ENCODE results near the gene KCTD16. TPM values are rescaled to one million over a fixed set of nuclear protein-coding genes. Genes with fewer than 3 reads are reported as not detected.

Gene KCTD16
- total and polyA plus RNA-seq, 7 experiments from 2014 or later, result 0.07 to 0.22 (median 0.13) TPM; not detected in 4

DNA sequence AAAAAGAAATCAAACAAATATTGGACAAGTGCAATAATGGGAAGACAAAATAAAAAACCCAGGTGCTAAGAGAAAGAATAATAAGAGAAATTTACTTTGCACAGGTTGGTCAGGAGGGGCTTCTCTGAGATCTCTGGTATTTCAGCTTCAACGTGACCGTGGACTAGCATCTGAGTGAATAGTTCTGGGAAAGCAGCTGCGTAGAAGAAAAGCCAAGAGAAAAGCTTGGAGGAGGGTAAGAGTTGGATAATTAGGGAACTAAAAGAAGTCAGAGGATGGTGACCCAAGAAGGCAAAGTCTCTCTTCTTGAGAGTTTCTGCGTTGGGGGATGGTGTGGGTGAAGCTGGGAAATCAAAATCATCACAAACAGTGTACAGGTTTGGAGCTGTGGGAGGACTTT, 41.8 kb upstream of the KCTD16 start:
- intact Hi-C loops (cut with micrococcal nuclease), result no loop called here

GRCh38 chr5:144130306-144130705, 40.4 kb upstream of the KCTD16 start:
- Mint-ChIP-seq H3K4me1 (peaks cover 0 to 4% (median 0%) of the 10 kb centered on the region in 7 donors), H3K36me3 (no peaks in the 10 kb centered on the region), H3K27ac (no peak overlapping the region), H3K4me3 (no peak overlapping the region), H3K27me3 (peaks cover 0 to 13% (median 4%) of the 10 kb centered on the region in 5 donors), H3K9me3 (no peaks in the 10 kb centered on the region)
- Histone ChIP-seq H3K4me3 (ENCODE audit: low read length) (no peak overlapping the region), H3K9me3 (ENCODE audit: control insufficient read depth in 2 of 3, low read length in 3 of 3) (no peaks in the 10 kb centered on the region), H3K27me3 (ENCODE audit: control insufficient read depth in 2 of 2, insufficient read depth in 2 of 2, low read length in 2 of 2) (no peaks in the 10 kb centered on the region), H3K36me3 (ENCODE audit: control insufficient read depth in 2 of 3, insufficient read depth in 3 of 3, low read length in 3 of 3) (no peaks in the 10 kb centered on the region), H3K4me1 (ENCODE audit: control insufficient read depth in 2 of 2, insufficient read depth in 2 of 2, low read length in 2 of 2) (no peaks in the 10 kb centered on the region), H3K27ac (ENCODE audit: low read depth, low read length) (no peak overlapping the region)
- DNase-seq (no peak), ATAC-seq (no peak)
- ChIA-PET CTCF (no interaction called here), POLR2A (no interaction called here)
- intact Hi-C loops (cut with micrococcal nuclease), result no loop called here

More for the DNA sequence above, 41.8 kb upstream of the KCTD16 start:
- peaks cover 0 to 4% (median 0%) of the 10 kb centered on the region in 7 donors for H3K4me1 Mint-ChIP-seq
- Histone ChIP-seq H3K36me3 (ENCODE audit: control insufficient read depth in 2 of 3, insufficient read depth in 3 of 3, low read length in 3 of 3) (no peaks in the 10 kb centered on the region), H3K4me3 (ENCODE audit: low read length) (no peak overlapping the region), H3K9me3 (ENCODE audit: control insufficient read depth in 2 of 3, low read length in 3 of 3) (no peaks in the 10 kb centered on the region), H3K4me1 (ENCODE audit: control insufficient read depth in 2 of 2, insufficient read depth in 2 of 2, low read length in 2 of 2) (no peaks in the 10 kb centered on the region), H3K27me3 (ENCODE audit: control insufficient read depth in 2 of 2, insufficient read depth in 2 of 2, low read length in 2 of 2) (no peaks in the 10 kb centered on the region), H3K27ac (ENCODE audit: low read depth, low read length) (no peak overlapping the region)
- no peaks in the 10 kb centered on the region for H3K9me3 Mint-ChIP-seq
- peak overlapping the region in 1 of 9 donors; percentile 44 for H3K27ac Mint-ChIP-seq
- no peaks in the 10 kb centered on the region for H3K36me3 Mint-ChIP-seq
- peaks cover 0 to 10% (median 0%) of the 10 kb centered on the region in 5 donors for H3K27me3 Mint-ChIP-seq
- CTCF ChIA-PET, result no interaction called here
- ATAC-seq (no peak), DNase-seq (no peak)
- no peak overlapping the region for H3K4me3 Mint-ChIP-seq
- POLR2A ChIA-PET, result no interaction called here

- no peak overlapping the region for H3K4me3 ChIP-seq (ENCODE audit: low read length)
- Mint-ChIP-seq H3K4me3 (no peak overlapping the region), H3K36me3 (no peaks in the 10 kb centered on the region), H3K27ac (no peak overlapping the region), H3K4me1 (peaks cover 0 to 7% (median 4%) of the 10 kb centered on the region in 7 donors), H3K27me3 (peaks cover 0 to 13% (median 3%) of the 10 kb centered on the region in 5 donors), H3K9me3 (no peaks in the 10 kb centered on the region)
- no peaks in the 10 kb centered on the region for H3K4me1 ChIP-seq (ENCODE audit: control insufficient read depth in 2 of 2, insufficient read depth in 2 of 2, low read length in 2 of 2)
- no peaks in the 10 kb centered on the region for H3K27me3 ChIP-seq (ENCODE audit: control insufficient read depth in 2 of 2, insufficient read depth in 2 of 2, low read length in 2 of 2)
- H3K27ac ChIP-seq (ENCODE audit: low read depth, low read length), result no peak overlapping the region
- ATAC-seq, result no peak
- no peak for DNase-seq
- CTCF ChIA-PET, result no interaction called here
- intact Hi-C loops (cut with micrococcal nuclease), result no loop called here
- no peaks in the 10 kb centered on the region for H3K9me3 ChIP-seq (ENCODE audit: control insufficient read depth in 2 of 3, low read length in 3 of 3)
- no peaks in the 10 kb centered on the region for H3K36me3 ChIP-seq (ENCODE audit: control insufficient read depth in 2 of 3, insufficient read depth in 3 of 3, low read length in 3 of 3)
- POLR2A ChIA-PET, result no interaction called here
Observed at GRCh38 chr5:144131261-144131660, 39.4 kb upstream of the KCTD16 start.

GRCh38 chr5:144133050-144133633, 37.5 kb upstream of the KCTD16 start:
- no peak for DNase-seq

DNA sequence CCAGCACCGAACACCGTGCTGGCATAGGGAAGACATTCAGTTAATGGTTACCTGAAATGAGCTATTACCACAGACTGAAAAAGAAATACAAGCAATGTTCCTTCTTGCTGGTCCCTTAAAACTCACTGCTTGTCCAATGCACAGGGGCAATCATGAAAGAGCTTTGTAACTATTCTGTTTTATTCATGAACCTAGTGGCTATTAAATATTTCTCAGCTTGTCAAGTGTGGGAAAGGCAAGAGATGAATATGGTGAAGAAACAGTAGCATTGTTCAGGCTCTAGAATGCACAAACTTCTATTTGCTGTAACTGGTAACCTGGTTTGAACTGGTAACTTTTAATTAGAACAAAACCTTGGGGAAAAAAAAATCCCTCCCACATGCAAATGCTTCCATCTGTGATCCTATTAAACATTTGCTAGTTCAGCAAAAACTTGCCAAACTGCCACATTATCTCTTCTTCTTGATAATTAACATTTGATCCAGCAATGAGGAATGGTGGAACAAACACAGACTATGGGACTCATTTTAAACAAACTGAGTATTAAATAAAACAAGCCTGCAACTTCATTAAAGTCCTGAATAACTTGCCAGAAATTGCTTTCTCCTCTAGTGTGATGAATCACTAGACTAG, 36.4 kb upstream of the KCTD16 start:
- H3K4me1 ChIP-seq (ENCODE audit: control insufficient read depth in 2 of 2, insufficient read depth in 2 of 2, low read length in 2 of 2), result no peaks in the 10 kb centered on the region
- no peaks in the 10 kb centered on the region for H3K36me3 Mint-ChIP-seq
- ChIA-PET POLR2A (no interaction called here), CTCF (interaction anchor here (0.5 kb wide), 1 partner anchor 58 kb away, joined by 3 read pairs; no protein-coding TSS in a partner anchor)
- H3K27ac ChIP-seq (ENCODE audit: low read depth, low read length), result no peak overlapping the region
- intact Hi-C loops (cut with micrococcal nuclease), result no loop called here
- no peak for DNase-seq
- peaks cover 0 to 22% (median 7%) of the 10 kb centered on the region in 5 donors for H3K27me3 Mint-ChIP-seq
- no peak overlapping the region for H3K27ac Mint-ChIP-seq
- H3K4me3 ChIP-seq (ENCODE audit: low read length), result no peak overlapping the region
- no peak for ATAC-seq
- H3K9me3 Mint-ChIP-seq, result no peaks in the 10 kb centered on the region
- peaks cover 0 to 8% (median 4%) of the 10 kb centered on the region in 7 donors for H3K4me1 Mint-ChIP-seq
- H3K27me3 ChIP-seq (ENCODE audit: control insufficient read depth in 2 of 2, insufficient read depth in 2 of 2, low read length in 2 of 2), result no peaks in the 10 kb centered on the region
- no peaks in the 10 kb centered on the region for H3K9me3 ChIP-seq (ENCODE audit: control insufficient read depth in 2 of 3, low read length in 3 of 3)
- H3K36me3 ChIP-seq (ENCODE audit: control insufficient read depth in 2 of 3, insufficient read depth in 3 of 3, low read length in 3 of 3), result no peaks in the 10 kb centered on the region
- H3K4me3 Mint-ChIP-seq, result no peak overlapping the region

More at GRCh38 chr5:144133050-144133633, 37.5 kb upstream of the KCTD16 start:
- intact Hi-C loops (cut with micrococcal nuclease), result no loop called here
- CTCF ChIA-PET, result no interaction called here
- Mint-ChIP-seq H3K36me3 (no peaks in the 10 kb centered on the region), H3K27me3 (peaks cover 0 to 19% (median 3%) of the 10 kb centered on the region in 5 donors), H3K9me3 (no peaks in the 10 kb centered on the region), H3K27ac (no peak overlapping the region), H3K4me1 (peaks cover 0 to 7% (median 4%) of the 10 kb centered on the region in 7 donors), H3K4me3 (no peak overlapping the region)
- Histone ChIP-seq H3K36me3 (ENCODE audit: control insufficient read depth in 2 of 3, insufficient read depth in 3 of 3, low read length in 3 of 3) (no peaks in the 10 kb centered on the region), H3K4me3 (ENCODE audit: low read length) (no peak overlapping the region), H3K4me1 (ENCODE audit: control insufficient read depth in 2 of 2, insufficient read depth in 2 of 2, low read length in 2 of 2) (no peaks in the 10 kb centered on the region), H3K27ac (ENCODE audit: low read depth, low read length) (no peak overlapping the region), H3K9me3 (ENCODE audit: control insufficient read depth in 2 of 3, low read length in 3 of 3) (no peaks in the 10 kb centered on the region), H3K27me3 (ENCODE audit: control insufficient read depth in 2 of 2, insufficient read depth in 2 of 2, low read length in 2 of 2) (no peaks in the 10 kb centered on the region)
- ATAC-seq, result no peak
- POLR2A ChIA-PET, result no interaction called here

GRCh38 chr5:144135113-144135762, 35.4 kb upstream of the KCTD16 start:
- ATAC-seq, result no peak
- POLR2A ChIA-PET, result no interaction called here
- intact Hi-C loops (cut with micrococcal nuclease), result no loop called here
- Mint-ChIP-seq H3K9me3 (no peaks in the 10 kb centered on the region), H3K36me3 (no peaks in the 10 kb centered on the region), H3K4me1 (peaks cover 0 to 8% (median 4%) of the 10 kb centered on the region in 7 donors), H3K27me3 (peaks cover 0 to 25% (median 8%) of the 10 kb centered on the region in 5 donors), H3K4me3 (no peak overlapping the region), H3K27ac (no peak overlapping the region)
- Histone ChIP-seq H3K27me3 (ENCODE audit: control insufficient read depth in 2 of 2, insufficient read depth in 2 of 2, low read length in 2 of 2) (no peaks in the 10 kb centered on the region), H3K4me1 (ENCODE audit: control insufficient read depth in 2 of 2, insufficient read depth in 2 of 2, low read length in 2 of 2) (no peaks in the 10 kb centered on the region), H3K4me3 (ENCODE audit: low read length) (no peak overlapping the region), H3K9me3 (ENCODE audit: control insufficient read depth in 2 of 3, low read length in 3 of 3) (no peaks in the 10 kb centered on the region), H3K36me3 (ENCODE audit: control insufficient read depth in 2 of 3, insufficient read depth in 3 of 3, low read length in 3 of 3) (no peaks in the 10 kb centered on the region), H3K27ac (ENCODE audit: low read depth, low read length) (no peak overlapping the region)
- no peak for DNase-seq
- CTCF ChIA-PET, result no interaction called here

Measured in naive thymus-derived CD4-positive, alpha-beta T cell (primary cell).